ENCODE data around the gene NRF1. TPM values are rescaled to one million over a fixed set of nuclear protein-coding genes. Genes with fewer than 3 reads are reported as not detected.

NRF1 gene
- total and polyA plus RNA-seq, 2 of the 13 experiments (the other 11 are each of a cell fraction or from before 2014, with no cell fraction given): 9.3 to 10.1 TPM

- TF ChIP-seq THAP9 (CRISPR knock-in tag; IDR thresholded peaks at IDR 0.05; ENCODE audit: borderline replicate concordance): no peak
- no peak for TF ChIP-seq ZGPAT (CRISPR knock-in tag; IDR thresholded peaks at IDR 0.05)
- TF ChIP-seq, protein P1, sequence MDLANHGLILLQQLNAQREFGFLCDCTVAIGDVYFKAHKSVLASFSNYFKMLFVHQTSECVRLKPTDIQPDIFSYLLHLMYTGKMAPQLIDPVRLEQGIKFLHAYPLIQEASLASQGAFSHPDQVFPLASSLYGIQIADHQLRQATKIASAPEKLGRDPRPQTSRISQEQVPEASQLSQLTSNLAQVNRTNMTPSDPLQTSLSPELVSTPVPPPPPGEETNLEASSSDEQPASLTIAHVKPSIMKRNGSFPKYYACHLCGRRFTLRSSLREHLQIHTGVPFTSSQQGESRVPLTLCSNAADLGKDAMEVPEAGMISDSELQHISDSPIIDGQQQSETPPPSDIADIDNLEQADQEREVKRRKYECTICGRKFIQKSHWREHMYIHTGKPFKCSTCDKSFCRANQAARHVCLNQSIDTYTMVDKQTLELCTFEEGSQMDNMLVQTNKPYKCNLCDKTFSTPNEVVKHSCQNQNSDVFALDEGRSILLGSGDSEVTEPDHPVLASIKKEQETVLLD (CRISPR knock-in tag; IDR thresholded peaks at IDR 0.05; ENCODE audit: low read depth): 0 out of 2 replicates have a peak, but pooled peaks have one; percentile 24
- TF ChIP-seq ZNF546 (CRISPR knock-in tag; conservative IDR thresholded peaks at IDR 0.05): no peak
- no peak for TF ChIP-seq ZNF253 (CRISPR knock-in tag; IDR thresholded peaks at IDR 0.05; ENCODE audit: borderline replicate concordance)
- no peak for TF ChIP-seq ZNF207 (IDR thresholded peaks at IDR 0.05; ENCODE audit: borderline replicate concordance)
- no peak for TF ChIP-seq ZNF710 (CRISPR knock-in tag; IDR thresholded peaks at IDR 0.05; ENCODE audit: borderline replicate concordance)
- no peak for TF ChIP-seq SRSF1 (optimal IDR thresholded peaks at IDR 0.05; ENCODE audit: low read depth, low read length)
- no peak for TF ChIP-seq NPAS2 (CRISPR knock-in tag; IDR thresholded peaks at IDR 0.05; ENCODE audit: borderline replicate concordance)
- no peak for TF ChIP-seq LBX2 (CRISPR knock-in tag; IDR thresholded peaks at IDR 0.05; ENCODE audit: borderline replicate concordance)
- no peak for TF ChIP-seq PRDM10 (CRISPR knock-in tag; IDR thresholded peaks at IDR 0.05; ENCODE audit: low read depth)
- TF ChIP-seq ARHGAP35 (CRISPR knock-in tag; IDR thresholded peaks at IDR 0.05; ENCODE audit: borderline replicate concordance): no peak
- 0 out of 2 replicates have a peak, but pooled peaks have one; percentile 7 for TF ChIP-seq HDAC1 (CRISPR knock-in tag; IDR thresholded peaks at IDR 0.05)
- no peak for TF ChIP-seq NRL (CRISPR knock-in tag; IDR thresholded peaks at IDR 0.05; ENCODE audit: borderline replicate concordance)
Measured at GRCh38 chr7:129780257-129780973, 168.9 kb downstream of the NRF1 start (continued).
